HG03175 (cell line): ENCODE results near the gene TUFM.
"Not testable (repeated sequence)": the region's sequence is repeated elsewhere in the genome, so short reads cannot be mapped to it uniquely, and the experiment has no call there.

Source experiments
- ATAC-seq: cut with Tn5 transposase; IDR thresholded peaks from one replicate; pipeline ENCODE4 v1.9.1; 2021; ENCODE audit warnings: mild to moderate bottlenecking, moderate library complexity; ENCODE audit not compliant: unreplicated experiment

Gene TUFM

DNA sequence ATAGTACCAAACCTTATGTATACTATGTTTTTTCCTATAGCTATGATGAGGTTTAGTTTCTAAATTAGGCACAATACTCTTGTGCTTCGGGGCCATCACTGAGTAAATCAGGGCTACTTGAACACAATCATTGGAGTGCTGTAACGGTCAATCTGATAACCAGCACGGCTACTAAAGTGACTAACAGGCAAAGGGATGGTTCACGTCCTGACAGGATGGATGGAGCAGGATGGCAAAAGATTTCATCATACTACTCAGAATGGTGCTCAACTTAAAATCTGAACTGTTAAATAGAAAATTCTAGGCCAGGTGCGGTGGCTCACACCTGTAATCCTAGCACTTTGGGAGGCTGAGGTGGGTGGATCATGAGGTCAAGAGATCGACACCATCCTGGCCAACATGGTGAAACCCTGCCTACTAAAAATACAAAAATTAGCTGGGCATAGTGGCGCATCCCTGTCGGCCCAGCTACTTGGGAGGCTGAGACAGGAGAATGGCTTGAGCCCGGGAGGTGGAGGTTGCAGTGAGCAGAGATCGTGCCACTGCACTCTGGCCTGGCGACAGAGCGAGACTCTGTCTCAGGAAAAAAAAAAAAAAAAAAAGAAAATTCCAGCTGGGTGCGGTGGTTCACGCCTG is 7.0 kb downstream of the TUFM start:
- ATAC-seq, result no peak

DNA sequence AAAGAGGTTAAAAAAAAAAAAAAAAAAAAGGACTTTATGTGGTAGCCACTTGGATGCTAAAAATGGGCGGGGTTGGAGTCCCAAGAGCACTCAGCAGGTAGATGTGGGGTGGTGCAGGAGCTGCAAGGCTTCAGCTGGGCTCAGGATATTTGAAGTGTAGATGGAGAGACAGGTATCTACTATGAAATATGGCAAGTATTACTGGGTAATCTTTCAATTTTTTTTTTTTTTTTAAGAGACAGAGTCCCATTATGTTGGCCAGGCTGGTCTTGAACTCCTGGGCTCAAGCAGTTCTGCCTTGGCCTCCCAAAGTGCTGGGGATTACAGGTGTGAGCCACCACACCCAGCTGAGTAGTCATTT is 7.6 kb downstream of the TUFM start:
- ATAC-seq, result no peak

DNA sequence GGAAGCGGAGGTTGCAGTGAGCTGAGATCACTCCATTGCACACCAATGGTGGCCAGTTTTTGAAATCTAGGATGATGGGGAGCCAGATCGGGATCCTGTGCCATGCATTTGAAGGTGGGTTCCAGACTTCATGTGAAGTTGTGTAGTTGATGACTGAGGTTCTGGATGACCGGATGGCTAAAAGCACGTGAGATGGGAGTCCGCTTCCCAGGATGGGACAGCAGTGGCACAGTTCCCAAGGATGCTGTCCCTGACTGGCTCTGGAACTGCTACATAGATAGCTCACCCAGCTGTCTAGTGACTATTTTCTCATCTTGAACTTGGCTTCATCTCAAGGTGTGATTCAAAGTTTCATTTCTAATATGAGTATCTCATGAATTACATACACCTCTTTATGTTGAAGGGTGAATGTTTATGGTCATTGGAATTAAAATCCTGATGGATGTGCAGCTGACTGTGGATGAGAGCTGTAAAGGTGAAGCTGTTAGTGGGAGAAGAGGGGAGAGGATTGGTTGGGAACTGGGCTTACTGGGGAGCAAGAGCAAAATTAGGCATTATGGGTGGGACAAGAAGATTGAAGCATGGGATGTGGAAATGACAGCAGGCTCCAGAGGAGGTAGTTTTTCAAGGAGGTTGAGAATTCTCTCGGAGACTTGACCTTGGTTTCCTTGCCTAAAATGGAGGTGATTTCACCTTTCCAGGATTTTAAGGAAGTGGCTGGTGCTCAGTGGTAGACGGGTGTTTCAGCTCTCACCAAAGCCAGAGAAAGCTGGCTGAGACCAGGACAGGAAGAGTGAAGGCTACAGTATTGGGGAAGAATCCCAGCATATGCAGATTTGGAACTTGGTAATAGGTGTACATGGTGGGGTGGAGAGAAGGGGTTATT is 8.2 kb downstream of the TUFM start:
- no peak for ATAC-seq

DNA sequence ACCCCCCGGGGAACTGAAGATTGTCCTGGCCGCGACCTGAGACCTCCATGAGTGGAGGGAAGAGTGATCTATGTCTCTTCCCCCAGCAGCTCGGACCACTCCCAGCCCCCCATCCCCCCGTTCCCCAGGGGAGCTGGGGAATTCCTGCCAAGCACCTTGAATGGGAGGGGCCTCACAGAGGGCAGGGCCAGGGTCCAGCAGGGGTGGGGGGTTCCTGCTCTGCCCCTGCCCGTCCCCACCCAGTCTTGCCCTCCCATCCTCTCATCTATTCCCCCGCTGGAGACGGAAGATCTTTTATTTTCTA is 9.4 kb downstream of the TUFM start:
- ATAC-seq, result no peak

DNA sequence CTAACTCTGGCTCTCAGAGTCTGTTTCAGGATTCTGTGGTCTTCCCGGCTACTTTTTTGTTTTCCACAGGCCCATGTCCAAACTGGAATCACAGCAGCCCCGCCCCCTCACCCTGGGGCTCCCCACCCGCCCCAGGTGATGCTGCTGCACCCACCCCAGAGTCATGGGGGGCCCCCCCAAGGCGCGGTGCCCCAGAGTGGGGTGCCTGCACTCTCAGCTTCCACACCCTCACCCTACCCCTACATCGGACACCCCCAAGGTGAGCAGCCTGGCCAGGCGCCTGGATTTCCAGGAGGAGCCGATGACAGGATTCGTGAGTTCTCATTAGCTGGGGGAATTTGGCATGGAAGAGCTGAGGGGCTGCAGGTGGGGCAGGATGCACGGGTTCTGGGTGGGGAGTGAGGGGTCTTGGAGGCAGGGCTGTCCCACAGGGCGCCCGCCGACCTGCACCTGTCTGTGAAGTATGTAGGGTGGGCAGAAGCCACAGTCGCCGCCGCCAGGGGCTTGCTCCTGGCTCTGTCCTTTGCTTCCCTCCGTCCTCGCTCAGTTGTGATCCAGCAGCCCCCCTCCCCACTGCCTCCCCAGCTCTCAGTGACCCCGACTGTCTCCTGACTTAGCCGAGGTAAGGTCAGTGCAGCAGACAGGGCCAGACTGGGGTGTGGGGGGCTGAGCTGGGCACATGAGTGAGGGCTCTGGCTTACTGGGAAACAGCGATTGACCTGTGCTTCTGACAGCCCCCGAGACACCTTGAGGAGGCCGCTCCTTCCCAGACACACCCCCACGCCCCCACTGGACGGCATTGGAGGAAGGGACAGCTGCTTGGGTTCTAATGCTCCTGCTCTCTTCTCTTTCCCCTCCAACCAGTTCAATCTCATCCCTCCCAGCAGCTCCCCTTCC is 10.0 kb downstream of the TUFM start:
- ATAC-seq, result no peak

DNA sequence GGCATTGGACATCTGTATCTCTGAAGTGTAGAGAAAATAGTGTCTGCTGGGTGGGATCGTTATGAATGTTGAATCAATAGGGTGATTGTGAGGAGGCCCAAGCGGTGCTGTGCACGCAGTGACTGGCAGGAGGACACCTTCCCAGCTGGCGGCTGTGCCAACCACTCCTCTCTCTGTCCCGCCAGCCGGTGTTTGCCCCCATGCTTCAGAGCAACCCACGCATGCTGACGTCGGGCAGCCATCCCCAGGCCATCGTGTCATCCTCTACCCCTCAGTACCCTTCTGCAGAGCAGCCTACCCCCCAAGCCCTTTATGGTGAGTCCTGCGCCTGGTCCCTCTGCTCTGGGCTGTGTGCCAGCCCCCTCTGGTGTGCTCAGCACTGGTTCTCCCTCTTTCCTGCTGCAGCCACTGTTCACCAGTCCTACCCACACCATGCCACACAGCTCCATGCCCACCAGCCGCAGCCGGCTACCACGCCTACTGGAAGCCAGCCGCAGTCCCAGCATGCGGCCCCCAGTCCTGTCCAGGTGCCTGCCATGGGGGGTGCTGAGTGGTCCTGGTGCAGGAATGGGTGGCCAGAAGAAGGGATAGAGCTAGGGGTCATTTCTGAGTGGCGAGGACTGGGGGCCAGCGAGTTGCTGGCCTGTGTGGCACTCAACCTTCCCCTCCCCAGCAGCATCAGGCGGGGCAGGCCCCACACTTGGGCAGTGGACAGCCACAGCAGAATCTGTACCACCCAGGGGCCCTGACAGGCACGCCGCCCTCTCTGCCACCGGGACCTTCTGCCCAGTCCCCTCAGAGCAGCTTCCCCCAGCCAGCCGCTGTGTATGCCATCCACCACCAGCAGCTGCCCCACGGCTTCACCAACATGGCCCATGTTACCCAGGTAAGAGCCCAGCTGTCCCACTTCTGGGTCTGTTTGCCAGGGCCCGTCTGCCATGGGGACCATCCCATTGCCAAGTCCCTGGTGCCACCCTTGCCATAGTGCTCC is 11.0 kb downstream of the TUFM start:
- no peak for ATAC-seq

DNA sequence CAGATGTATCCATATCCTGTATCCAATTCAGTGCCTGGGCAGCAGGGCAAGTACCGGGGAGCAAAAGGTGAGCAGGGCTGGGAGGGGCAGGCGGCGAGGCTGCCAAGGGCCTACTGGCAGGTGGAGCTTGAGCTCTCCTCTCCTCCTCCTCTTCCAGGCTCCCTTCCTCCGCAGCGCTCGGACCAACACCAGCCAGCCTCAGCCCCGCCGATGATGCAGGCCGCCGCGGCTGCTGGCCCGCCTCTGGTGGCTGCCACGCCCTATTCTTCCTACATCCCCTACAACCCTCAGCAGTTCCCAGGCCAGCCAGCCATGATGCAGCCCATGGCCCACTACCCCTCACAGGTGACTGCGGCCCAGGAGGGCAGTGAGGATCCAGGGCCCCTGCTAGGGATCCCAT is 11.8 kb downstream of the TUFM start:
- no peak for ATAC-seq

DNA sequence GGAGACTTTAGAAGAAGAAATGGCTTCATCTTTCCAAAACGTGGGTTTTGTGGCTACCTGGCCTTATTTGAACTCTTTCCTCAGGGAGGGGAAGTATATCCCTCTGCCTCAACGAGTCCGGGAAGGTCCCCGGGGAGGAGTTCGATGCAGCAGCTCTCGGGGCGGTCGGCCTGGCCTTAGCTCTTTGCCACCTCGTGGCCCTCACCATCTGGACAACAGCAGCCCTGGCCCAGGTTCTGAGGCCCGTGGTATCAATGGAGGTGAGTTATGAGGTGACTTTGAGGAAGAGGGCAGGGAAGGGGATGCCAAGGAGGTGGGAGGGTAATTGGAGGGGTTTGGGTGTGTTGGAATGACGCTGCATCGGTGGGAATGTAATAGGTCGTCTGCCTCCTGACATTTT is 15.6 kb downstream of the TUFM start:
- ATAC-seq, result no peak

DNA sequence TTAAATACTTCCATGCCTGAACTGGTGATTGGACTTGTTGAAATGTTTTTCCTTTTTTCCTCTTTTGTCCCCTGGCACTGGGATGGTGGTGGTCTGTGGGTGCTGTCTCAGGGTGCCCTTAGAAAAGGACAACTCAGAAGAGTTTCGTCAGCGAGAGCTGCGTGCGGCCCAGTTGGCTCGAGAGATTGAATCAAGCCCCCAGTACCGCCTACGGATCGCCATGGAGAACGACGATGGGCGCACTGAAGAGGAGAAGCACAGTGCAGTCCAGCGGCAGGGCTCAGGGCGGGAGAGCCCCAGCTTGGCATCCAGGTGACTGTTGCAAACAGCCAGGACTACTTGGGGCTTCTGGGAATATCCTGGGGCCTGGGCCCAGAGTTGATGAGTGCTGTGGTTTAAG is 16.4 kb downstream of the TUFM start:
- ATAC-seq, result no peak

DNA sequence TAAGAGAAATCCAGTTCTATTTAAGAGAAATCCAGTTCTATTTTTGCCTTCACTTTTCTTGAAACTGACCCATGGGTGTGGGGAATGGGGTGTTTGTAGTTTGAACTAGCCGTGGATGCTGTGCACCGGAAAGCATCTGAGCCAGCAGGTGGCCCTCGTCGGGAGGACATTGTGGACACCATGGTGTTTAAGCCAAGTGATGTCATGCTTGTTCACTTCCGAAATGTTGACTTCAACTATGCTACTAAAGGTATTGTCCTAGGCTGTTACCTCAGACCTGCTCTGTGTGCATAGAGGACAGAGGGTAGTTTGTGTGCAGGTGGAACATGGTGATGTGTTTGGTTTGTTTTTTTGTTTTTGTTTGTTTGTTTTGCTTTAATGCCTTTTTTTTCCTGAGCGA is 20.0 kb downstream of the TUFM start:
- no peak for ATAC-seq

DNA sequence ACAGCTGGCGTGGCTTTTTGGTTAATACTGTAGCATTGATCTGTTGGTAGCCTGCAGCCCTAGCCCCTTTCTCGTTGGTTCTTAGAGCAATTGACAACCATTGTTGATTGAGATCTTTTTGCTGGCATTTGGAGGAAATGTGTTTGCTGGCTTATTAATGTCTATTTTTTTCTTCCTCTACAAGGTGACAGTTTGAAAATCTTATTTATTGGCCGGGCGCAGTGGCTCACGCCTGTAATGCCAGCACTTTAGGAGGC is 21.5 kb downstream of the TUFM start:
- ATAC-seq, result no peak

DNA sequence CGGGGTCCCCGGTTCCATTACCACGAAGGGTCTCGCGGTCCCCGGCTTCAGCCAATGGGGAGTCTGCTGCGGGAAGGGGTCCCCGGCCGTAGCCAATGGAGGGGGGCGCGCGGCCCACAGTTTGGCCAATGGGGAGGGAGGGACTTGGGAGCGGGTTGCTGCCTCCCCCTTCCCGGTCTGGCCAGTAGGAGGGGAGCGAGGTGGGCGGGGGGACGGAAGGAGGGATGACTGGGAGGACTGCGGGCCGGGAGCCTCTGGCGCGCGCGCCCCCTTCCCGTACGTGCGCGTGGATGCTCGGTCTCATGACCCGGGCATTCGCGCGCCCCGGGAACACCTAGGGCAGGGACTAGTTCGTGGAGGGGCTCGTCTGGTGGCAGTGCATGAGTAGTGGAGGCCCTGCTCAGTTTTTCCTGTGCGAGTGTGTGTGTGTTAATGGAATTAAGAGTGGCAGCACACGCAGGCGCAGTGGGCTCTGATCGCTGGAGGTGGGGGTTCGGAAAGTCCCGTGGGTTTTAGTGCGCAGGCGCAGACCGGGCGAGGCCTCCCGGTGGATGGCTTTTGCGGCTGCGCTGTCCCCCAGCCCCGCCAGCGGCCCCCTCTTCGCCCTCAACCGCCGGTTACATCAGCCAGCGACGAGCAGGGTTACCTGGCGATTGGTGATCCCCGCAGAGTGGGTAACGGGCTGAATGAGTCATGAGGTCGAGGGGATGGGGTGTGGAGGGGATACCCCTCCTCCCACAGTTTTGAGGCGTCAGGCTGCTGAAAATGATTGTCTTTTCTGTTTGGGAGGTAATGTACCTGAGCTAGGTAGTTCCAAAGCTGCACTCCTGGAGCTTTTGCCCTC is 22.1 kb downstream of the TUFM start:
- peak; percentile 63 for ATAC-seq

DNA sequence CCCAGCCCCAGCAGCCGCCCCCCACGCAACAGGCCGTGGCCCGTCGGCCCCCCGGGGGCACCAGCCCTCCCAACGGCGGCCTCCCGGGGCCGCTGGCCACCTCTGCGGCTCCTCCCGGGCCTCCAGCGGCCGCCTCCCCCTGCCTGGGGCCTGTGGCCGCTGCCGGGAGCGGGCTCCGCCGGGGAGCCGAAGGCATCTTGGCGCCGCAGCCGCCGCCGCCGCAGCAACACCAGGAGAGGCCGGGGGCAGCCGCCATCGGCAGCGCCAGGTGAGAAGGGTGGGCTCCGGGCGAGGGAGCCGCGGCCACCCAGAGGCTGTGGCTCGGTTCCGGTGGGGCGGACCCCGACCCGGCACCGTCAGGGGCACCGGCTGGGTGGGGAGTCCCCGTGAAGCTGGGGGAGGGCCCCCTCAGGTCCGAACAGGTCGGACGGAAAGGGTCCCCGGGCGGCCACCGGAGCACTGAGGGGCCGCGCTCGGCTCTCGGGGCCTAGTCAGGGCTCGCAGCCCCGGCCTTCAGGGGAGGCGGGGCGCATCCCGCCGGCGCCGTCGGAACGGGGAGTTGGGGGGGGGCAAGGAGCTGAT is 22.8 kb downstream of the TUFM start:
- ATAC-seq, result peak; percentile 23

DNA sequence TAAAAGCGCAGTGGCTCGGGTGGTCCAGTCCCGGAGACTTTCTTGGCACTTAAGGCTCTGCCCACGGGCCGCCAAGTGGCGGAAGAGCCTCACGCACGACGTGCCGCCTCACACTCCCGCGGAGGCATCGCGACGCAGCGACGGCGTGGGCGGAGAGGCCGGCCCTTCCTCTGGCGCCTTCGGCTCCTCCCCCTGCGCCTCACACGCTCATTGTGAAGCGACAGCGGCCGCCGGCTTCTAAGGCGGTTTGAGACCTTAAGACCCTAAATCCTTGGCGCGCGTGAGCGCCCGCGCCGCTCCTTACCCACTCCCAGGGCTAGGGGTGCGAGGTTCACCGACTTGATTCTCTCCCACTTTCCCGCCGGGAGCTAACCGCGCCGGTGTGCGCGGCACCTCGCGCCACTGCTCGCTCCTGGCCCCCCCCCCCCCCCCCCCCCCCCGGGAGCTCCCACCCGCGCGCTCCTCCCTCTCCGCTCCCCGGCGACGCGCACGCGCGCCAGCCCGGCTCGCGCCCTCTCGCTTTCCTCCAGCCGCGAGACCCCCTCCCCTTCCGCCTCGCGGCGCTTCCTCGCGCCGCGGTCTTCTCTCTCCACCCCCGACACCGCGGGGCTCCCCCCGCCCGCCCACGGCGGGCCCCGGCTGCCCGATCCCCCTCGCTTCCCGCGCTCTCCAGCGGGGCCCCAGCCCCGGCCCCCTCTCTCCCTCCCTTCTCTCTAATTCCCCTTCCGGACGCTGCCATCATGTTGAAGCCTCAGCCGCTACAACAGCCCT is 23.4 kb downstream of the TUFM start, which contains the start of gene ATXN2L:
ATXN2L (plus strand) TSS at position 480 of the 771 bp plus-strand sequence; CDS start at position 741, 261 bp downstream.
- peak; percentile 50 for ATAC-seq

DNA sequence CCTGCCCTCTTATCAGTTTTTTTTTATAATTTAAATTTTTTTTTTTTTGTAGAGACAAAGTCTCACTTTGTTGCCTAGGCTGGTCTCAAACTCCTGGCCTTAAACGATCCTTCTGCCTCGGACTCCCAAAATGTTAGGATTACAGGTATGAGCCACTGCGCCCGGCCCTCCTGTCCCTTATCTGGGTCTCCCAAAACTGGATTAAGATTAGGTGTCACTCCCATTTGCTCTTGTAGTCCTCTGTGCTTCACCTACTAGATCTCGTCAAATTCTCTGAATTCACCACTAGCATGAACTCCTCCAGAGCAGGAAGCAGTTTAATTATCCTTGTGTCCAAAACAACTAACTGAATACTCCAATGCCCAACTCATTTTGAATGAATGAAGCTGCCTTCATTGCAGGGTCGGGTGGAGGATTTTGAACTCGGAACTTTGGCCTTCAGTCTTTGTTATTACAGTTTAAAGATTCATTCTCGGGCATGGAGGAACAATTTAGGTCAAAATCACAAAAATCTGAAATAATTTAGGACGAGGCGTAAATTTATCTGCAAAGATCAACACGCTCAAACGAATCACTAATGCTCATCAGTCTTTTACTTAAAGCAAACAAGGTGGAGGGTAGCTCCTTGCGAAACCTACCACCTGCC is 24.2 kb downstream of the TUFM start:
- ATAC-seq, result no peak

DNA sequence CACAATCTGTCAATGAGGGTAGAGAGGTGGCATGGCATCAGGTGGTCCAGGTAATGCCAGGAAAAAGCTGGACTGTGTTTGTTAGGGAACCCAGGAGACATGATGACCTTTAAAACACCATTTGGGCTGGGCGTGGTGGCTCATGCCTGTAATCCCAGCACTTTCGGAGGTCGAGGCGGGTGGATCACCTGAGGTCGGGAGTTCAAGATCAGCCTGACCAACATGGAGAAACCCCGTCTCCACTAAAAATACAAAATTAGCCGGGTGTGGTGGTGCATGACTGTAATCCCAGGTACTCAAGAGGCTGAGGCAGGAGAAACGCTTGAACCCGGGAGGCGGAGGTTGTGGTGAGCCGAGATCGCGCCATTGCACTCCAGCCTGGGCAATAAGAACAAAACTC is 25.6 kb downstream of the TUFM start:
- ATAC-seq, result not testable (repeated sequence)

DNA sequence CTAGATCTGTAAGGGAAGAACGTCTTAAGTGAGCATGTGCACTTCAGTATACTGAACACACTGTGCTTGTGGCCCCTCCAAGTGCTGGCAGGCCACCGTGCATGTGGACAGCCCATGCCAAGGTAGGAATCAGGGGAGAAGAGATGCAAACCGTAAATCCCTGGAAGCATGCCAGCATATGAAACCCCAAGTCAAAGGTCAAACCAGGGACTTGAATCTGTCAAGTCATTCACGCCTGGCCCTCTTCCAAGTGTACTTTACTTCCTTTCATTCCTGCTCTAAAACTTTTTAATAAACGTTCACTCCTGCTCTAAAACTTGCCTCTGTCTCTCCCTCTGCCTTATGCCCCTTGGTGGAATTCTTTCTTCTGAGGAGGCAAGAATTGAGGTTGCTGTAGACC is 26.1 kb downstream of the TUFM start:
- no peak for ATAC-seq

DNA sequence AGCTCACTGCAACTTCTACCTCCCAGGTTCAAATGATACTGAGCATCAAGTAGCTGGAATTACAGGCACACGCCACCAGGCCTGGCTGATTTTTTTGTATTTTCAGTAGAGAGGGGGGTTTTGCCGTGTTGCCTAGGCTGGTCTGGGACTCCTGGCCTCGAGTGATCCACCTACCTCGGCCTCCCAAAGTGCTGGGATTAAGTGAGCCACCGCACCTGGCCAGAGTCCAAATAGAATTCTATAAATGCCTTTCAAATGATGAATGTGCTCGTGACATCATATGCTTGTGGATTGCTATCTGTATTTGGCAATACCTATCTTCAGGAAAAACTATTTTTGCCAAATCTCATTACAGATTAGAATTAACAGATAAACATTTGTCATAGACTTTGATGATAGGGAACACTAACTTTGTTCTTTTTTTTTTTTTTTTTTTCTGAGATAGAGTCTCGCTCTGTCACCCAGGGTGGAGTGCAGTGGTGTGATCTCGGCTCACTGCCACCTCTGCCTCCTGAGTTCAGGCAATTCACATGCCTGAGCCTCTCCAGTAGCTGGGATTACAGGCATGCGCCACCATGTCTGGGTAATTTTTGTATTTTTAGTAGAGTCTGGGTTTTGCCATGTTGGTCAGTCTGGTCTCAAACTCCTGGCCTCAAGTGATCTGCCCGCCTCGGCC is 38.6 kb downstream of the TUFM start:
- ATAC-seq, result not testable (repeated sequence)
